Right lobe of liver (tissue), 6 donors: Measurements from ENCODE around the gene DNALI1. TPM values are rescaled to one million over a fixed set of nuclear protein-coding genes. Genes with fewer than 3 reads are reported as not detected.

ENCODE experiments used
- ATAC-seq, 4 donors: fragments of 200-7000 bp; cut with Tn5 transposase; one replicate each; pipeline ENCODE4 v1.9.1; 2020; ENCODE audit warnings: mild to moderate bottlenecking in 4 of 4, moderate library complexity in 4 of 4
- DNase-seq, 3 donors: peaks; one replicate each; pipeline ENCODE4 v3.0.0-alpha.2; 2020
- H3K27ac ChIP-seq, 3 donors: fragments of 200-600 bp; one replicate each; pipeline ENCODE4 v1.8.0; 2022
- H3K27me3 ChIP-seq, 2 donors: fragments of 200-600 bp; one replicate each; pipeline ENCODE4 v1.8.0; 2022
- H3K36me3 ChIP-seq, 4 donors: fragments of 200-600 bp; sonication (generic) in 1 of 4; one replicate each; pipeline versions ENCODE4 v1.5.1 to v1.8.0; 2017 to 2022; ENCODE audit warnings: control low read depth in 1 of 4
- H3K4me1 ChIP-seq, 4 donors: fragments of 200-600 bp; sonication (generic) in 1 of 4; one replicate each; pipeline versions ENCODE4 v1.5.1 to v1.8.0; 2017 to 2022; ENCODE audit warnings: control low read depth in 1 of 4
- H3K4me3 ChIP-seq, 3 donors: fragments of 200-600 bp; one replicate each; pipeline ENCODE4 v1.8.0; 2022
- H3K9me3 ChIP-seq, 4 donors: fragments of 200-600 bp; sonication (generic) in 1 of 4; one replicate each; pipeline versions ENCODE4 v1.5.1 to v1.8.0; 2017 to 2022; ENCODE audit warnings: control low read depth in 1 of 4
- POLR2A ChIP-seq: fragments of 450-650 bp; IDR thresholded peaks from one replicate; pipeline ENCODE4 v1.6.1; 2017; ENCODE audit warnings: antibody characterized with exemption, mild to moderate bottlenecking
- WGBS: methylation state at CpG from one replicate; pipeline ENCODE4 v1.1.6; 2018; ENCODE audit warnings: low coverage, low lambda C conversion rate; ENCODE audit not compliant: insufficient coverage; ENCODE audit errors: missing lambda C conversion rate; 5-methylcytosine and 5-hydroxymethylcytosine counted together
- intact Hi-C, 2 donors: fragments of 100-400 bp; cut with DNase I; formaldehyde crosslinking; loops; one replicate each; pipeline versions ENCODE4 v1.11.2 to v1.14.1; 2022
- total RNA-seq, 6 experiments: library from RNA; depleted of rRNA in 2 of 6; stranded (reverse); fragments of >200 nt in 2 of 6; fragmentation: NEBNext Ultra II Directional in 3 of 6; extraction: Animal tissue kit (Norgen Biotek cat#: 25700) in 3 of 6; gene quantifications; one replicate each; pipeline versions ENCODE4 v1.1.0 to v1.2.4, GENCODE V29; 2016 to 2023
- TF ChIP-seq, protein P1 (sequence below), 4 donors: fragments of 200-600 bp in 3 of 4; fragments of 450-650 bp in 1 of 4; IDR thresholded peaks; one replicate each; pipeline versions ENCODE4 v1.5.1 to v1.8.0; 2016 to 2022; ENCODE audit warnings: antibody characterized with exemption in 4 of 4, mild to moderate bottlenecking in 2 of 4
- donor health status: DM: no; HTN: yes; CAD: no.
- donor health status: DM: no; HTN: no; CAD: no.
- donor health status: DM: no; HTN: no; CAD: no.
- donor health status: DM: no; HTN: yes; CAD: no.
- donor health status: DM: no; HTN: yes; CAD: no.

Gene DNALI1
- total RNA-seq, 6 experiments from 2014 or later = 4.1 to 13.6 (median 7.3) TPM

DNA sequence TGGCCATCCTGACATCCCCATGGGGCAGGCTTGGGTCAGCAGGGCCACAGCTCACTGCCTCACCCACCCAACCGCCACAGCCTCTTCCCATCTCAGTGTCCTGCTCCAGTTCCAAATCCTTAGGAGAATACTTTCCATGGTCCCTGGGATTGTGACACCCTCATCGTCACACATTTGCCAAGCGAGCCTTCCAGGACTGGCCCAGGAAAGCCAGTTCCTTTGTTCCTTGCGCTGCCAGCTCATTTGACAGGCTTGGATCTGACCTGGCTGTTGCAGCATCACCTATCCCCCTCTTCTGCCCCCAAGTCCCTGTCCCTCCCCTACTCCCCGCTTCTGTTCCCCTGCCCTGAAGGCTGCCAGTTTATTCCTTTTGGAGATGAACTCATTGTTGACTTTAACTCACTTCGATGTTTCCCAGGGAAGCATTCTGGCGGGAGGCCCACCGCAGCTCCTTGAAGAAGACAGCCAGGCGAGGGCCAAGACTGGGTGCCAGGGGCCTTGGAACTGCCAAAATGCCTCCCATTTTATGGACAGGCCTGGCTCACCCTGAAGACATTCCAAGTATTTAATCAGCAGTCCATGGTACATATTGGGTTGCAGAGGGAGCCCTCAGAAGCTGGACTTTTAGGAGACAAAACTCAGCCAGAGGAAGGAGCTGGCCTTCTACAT is 49.2 kb downstream of the DNALI1 start:
- H3K4me1 ChIP-seq = no peaks in the 10 kb centered on the region
- H3K27ac ChIP-seq = no peak overlapping the region
- H3K27me3 ChIP-seq = no peaks in the 10 kb centered on the region
- 64% methylated on average over 7 of the region's 9 CpGs for WGBS
- no peaks in the 10 kb centered on the region for H3K36me3 ChIP-seq
- DNase-seq (no peak), ATAC-seq (no peak)
- intact Hi-C loops = loop anchor here in 1 of 2 donors (5.0 kb wide), 1 partner anchor 71 kb away; no protein-coding TSS in a partner anchor
- H3K9me3 ChIP-seq = no peaks in the 10 kb centered on the region
- no peak for TF ChIP-seq POLR2A
- TF ChIP-seq, protein P1, sequence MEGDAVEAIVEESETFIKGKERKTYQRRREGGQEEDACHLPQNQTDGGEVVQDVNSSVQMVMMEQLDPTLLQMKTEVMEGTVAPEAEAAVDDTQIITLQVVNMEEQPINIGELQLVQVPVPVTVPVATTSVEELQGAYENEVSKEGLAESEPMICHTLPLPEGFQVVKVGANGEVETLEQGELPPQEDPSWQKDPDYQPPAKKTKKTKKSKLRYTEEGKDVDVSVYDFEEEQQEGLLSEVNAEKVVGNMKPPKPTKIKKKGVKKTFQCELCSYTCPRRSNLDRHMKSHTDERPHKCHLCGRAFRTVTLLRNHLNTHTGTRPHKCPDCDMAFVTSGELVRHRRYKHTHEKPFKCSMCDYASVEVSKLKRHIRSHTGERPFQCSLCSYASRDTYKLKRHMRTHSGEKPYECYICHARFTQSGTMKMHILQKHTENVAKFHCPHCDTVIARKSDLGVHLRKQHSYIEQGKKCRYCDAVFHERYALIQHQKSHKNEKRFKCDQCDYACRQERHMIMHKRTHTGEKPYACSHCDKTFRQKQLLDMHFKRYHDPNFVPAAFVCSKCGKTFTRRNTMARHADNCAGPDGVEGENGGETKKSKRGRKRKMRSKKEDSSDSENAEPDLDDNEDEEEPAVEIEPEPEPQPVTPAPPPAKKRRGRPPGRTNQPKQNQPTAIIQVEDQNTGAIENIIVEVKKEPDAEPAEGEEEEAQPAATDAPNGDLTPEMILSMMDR (IDR thresholded peaks at IDR 0.05) = no peak
- H3K4me3 ChIP-seq = no peak overlapping the region

DNA sequence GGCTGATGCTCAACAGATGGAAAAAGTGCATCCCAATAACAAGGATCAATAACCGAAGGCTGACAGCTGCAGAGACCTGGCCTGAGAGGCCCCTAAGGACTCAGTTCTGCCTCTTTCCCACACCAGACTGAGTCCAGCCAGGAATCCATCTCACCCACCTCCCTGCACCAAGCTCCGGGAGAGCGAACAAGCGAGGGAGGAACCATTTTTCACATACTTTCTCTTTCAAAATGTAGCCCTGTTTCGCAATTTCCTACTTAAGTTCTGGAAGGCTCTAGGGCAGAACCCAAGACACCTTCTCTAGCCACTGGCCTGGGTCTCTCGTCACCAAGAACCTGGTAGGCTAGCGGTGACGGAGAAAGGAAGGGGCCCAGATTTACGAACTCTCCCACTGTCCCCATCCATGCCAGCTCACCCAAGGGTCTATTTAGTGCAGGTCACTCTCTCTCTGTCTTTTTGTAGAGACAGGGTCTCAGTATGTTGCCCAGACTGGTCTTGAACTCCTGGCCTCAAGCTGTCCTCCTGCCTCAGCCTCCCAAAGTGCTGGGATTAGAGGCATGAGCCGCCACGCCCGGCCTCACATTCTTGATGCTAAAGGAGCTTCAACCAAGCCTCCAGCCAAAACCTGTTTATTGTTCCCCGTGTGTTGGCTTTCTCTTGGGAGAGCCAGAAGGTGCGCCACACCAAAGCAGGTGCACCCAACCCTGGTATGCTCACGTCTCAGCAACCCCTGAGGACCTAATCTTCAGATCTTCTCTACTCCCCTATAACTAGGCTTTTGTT is 49.9 kb downstream of the DNALI1 start:
- intact Hi-C loops = loop anchor here in 1 of 2 donors (5.0 kb wide), 1 partner anchor 71 kb away; no protein-coding TSS in a partner anchor
- Histone ChIP-seq H3K9me3 (no peaks in the 10 kb centered on the region), H3K36me3 (no peaks in the 10 kb centered on the region), H3K4me3 (no peak overlapping the region), H3K27ac (no peak overlapping the region), H3K27me3 (no peaks in the 10 kb centered on the region), H3K4me1 (no peaks in the 10 kb centered on the region)
- ATAC-seq = peak in 1 of 4 donors; percentile 56
- TF ChIP-seq, protein P1 (IDR thresholded peaks at IDR 0.05) = no peak
- TF ChIP-seq POLR2A = no peak
- DNase-seq = no peak
- WGBS = 56% methylated on average over 11 of the region's 15 CpGs

DNA sequence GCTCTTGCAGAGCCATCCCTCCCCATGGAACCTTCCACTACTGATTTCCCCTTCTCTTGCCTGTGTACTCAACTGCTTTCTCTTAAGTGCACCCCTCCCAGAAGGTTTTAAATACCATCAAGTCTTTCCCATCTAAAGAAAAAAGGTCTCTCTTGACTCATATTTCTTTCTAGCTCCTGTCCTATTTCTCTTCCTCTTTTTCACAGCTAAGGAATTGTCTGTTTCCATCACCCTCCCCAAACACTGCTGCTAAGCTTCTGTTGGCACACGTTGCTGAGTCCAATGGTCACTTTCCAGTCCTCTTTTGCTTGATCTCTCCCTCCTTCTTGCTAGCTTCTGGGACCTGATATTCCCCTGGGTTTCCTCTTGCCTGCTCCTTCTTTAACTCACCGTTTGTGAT is 52.3 kb downstream of the DNALI1 start:
- no peaks in the 10 kb centered on the region for H3K4me1 ChIP-seq
- no peaks in the 10 kb centered on the region for H3K36me3 ChIP-seq
- TF ChIP-seq, protein P1 (IDR thresholded peaks at IDR 0.05) = no peak
- no peak for TF ChIP-seq POLR2A
- no peak overlapping the region for H3K27ac ChIP-seq
- H3K4me3 ChIP-seq = no peak overlapping the region
- intact Hi-C loops = loop anchor here in 1 of 2 donors (5.0 kb wide), 1 partner anchor 68 kb away; no protein-coding TSS in a partner anchor
- H3K27me3 ChIP-seq = no peaks in the 10 kb centered on the region
- no peak for DNase-seq
- no peak for ATAC-seq
- H3K9me3 ChIP-seq = no peaks in the 10 kb centered on the region
- WGBS = 3% methylated on average over 2 of the region's 2 CpGs

DNA sequence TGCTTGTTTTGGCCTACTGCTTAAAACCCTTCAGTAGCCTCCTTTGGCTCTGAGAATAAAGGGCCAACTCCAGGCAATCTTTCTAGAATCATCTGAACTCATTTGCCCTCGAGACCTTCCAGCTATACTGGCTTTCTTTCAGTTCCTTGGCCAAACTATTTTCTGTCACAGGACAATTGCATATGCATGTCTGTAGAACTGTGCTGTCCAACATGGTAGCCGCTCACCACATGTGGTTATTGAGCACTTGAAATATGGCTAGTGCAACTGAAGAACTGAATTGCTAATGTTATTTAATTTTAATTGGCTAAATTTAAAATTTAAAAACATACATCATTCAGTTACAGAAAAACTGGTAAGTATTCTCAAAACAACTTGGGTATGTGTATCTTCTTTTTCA is 53.3 kb downstream of the DNALI1 start:
- Histone ChIP-seq H3K27me3 (no peaks in the 10 kb centered on the region), H3K36me3 (no peaks in the 10 kb centered on the region), H3K9me3 (no peaks in the 10 kb centered on the region), H3K4me1 (no peaks in the 10 kb centered on the region), H3K4me3 (no peak overlapping the region), H3K27ac (no peak overlapping the region)
- WGBS = 47% methylated on average over 2 of the region's 2 CpGs
- DNase-seq = no peak
- TF ChIP-seq, protein P1 (IDR thresholded peaks at IDR 0.05) = no peak
- no peak for TF ChIP-seq POLR2A
- intact Hi-C loops = loop anchor here (5.0 kb wide), 1 partner anchor 67 kb away; no protein-coding TSS in a partner anchor
- ATAC-seq = no peak
